ENCODE measurements around the gene IPMK. TPM values are rescaled to one million over a fixed set of nuclear protein-coding genes. Genes with fewer than 3 reads are reported as not detected.

Gene IPMK
- total and polyA plus RNA-seq, 2 experiments from 2014 or later, result 5.5 to 17.8 TPM

DNA sequence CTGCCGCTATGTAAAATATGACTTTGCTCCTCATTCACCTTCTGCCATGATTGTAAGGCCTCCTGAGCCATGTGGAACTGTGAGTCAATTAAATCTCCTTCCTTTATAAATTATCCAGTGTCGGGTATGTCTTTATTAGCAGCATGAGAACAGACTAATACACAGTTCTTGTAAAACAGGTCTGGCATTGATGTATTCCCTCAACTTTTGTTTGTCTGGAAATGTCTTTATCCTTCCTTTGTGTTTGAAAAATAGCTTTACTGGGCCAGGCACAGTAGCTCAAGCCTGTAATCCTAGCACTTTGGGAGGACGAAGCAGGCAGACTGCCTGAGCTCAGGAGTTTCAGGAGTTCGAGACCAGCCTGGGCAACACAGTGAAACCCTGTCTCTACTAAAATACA lies 14.5 kb downstream of the IPMK start:
- H3K27ac ChIP-seq (ENCODE audit: low read depth), result no peak overlapping the region
- no peaks in the 10 kb centered on the region for H3K9me2 ChIP-seq (ENCODE audit: insufficient read depth)
- Mint-ChIP-seq H3K27me3 (ENCODE audit: insufficient read depth, low read depth, poor library complexity) (peaks cover 11% of the 10 kb centered on the region), H3K36me3 (ENCODE audit: low read depth) (peaks cover 56% of the 10 kb centered on the region), H3K27ac (no peak overlapping the region), H3K4me3 (no peak overlapping the region), H3K4me1 (peaks cover 11% of the 10 kb centered on the region), H3K9me3 (peaks cover 54% of the 10 kb centered on the region)
- H2AFZ ChIP-seq, result no peak overlapping the region
- H3K4me3 ChIP-seq, result no peak overlapping the region
- H3K36me3 ChIP-seq (ENCODE audit: insufficient read depth), result peaks cover 16% of the 10 kb centered on the region; the same call in 1 of the 2 replicates
- no peak for ATAC-seq
- H3F3A ChIP-seq (replicated peaks; ENCODE audit: low read depth), result no peaks in the 10 kb centered on the region
- no peak for DNase-seq (ENCODE audit: low spot score)
- no peak overlapping the region for H3K4me2 ChIP-seq
- 0 out of 2 replicates have a peak, but pooled peaks cover 13% of the 10 kb centered on the region for H3K4me1 ChIP-seq (ENCODE audit: insufficient read depth)
- H3K27me3 ChIP-seq (ENCODE audit: insufficient read depth), result no peaks in the 10 kb centered on the region
- no peak for TF ChIP-seq JUNB (IDR thresholded peaks at IDR 0.05; ENCODE audit: unreplicated experiment)
- TF ChIP-seq STAT1 (IDR thresholded peaks at IDR 0.05; ENCODE audit: unreplicated experiment), result no peak
- no peak for TF ChIP-seq REST (IDR thresholded peaks at IDR 0.05; ENCODE audit: unreplicated experiment)
- no peak for TF ChIP-seq CTCF (conservative IDR thresholded peaks at IDR 0.05; ENCODE audit: low read depth in 2 of 2)
- TF ChIP-seq ZNF331 (CRISPR knock-in tag; IDR thresholded peaks at IDR 0.05; ENCODE audit: low read depth), result no peak
- no peak for TF ChIP-seq EZH2 (IDR thresholded peaks at IDR 0.05; ENCODE audit: low read depth, unreplicated experiment)
- TF ChIP-seq NANOG (IDR thresholded peaks at IDR 0.05; ENCODE audit: borderline replicate concordance), result no peak
- no peak for TF ChIP-seq ZNF114 (CRISPR knock-in tag; IDR thresholded peaks at IDR 0.05)
- no peak for TF ChIP-seq EZH2phosphoT487 (IDR thresholded peaks at IDR 0.05; ENCODE audit: unreplicated experiment)
- TF ChIP-seq CREB1 (CRISPR knock-in tag; IDR thresholded peaks at IDR 0.05; ENCODE audit: low read depth), result no peak
- no peak for TF ChIP-seq POLR2AphosphoS5 (IDR thresholded peaks at IDR 0.05; ENCODE audit: low read depth)
- TF ChIP-seq, protein P1, sequence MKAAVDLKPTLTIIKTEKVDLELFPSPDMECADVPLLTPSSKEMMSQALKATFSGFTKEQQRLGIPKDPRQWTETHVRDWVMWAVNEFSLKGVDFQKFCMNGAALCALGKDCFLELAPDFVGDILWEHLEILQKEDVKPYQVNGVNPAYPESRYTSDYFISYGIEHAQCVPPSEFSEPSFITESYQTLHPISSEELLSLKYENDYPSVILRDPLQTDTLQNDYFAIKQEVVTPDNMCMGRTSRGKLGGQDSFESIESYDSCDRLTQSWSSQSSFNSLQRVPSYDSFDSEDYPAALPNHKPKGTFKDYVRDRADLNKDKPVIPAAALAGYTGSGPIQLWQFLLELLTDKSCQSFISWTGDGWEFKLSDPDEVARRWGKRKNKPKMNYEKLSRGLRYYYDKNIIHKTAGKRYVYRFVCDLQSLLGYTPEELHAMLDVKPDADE (IDR thresholded peaks at IDR 0.05), result no peak
- no peak for TF ChIP-seq ZNF462 (CRISPR knock-in tag; IDR thresholded peaks at IDR 0.05)
- peaks cover 25% of the 10 kb centered on the region for H3K79me2 ChIP-seq (replicated peaks; ENCODE audit: insufficient read depth)
- H4K20me1 ChIP-seq (replicated peaks; ENCODE audit: insufficient read depth), result no peaks in the 10 kb centered on the region

All from GM23338 (cell line).